ENCODE measurements around the gene GPHB5. TPM values are rescaled to one million over a fixed set of nuclear protein-coding genes. Genes with fewer than 3 reads are reported as not detected.

GPHB5 gene
- total RNA-seq, 1 experiment from 2014 or later = not detected

DNA sequence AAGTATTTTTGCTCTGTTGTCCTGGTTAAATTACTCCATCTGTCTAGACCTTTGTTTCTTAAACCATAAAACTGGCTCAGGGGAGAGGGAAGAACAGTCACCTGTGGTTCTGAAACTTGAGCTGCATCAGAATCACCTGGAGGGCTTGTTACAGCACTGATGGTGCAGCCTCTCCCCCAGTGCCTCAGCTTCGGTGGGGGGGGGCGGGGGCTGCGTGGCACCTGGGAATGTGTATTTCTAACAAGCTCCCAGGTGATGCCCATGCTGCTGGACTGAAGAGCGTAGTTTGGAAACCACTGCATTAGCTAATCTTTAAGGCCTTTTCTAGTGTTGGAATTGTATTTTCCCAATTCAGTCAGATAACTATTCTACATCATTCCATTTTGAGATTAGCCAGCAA lies 42.7 kb downstream of the GPHB5 start:
- no peak for DNase-seq
- Histone ChIP-seq H2BK15ac (ENCODE audit: low read depth, low read length) (no peak overlapping the region), H3K4me1 (ENCODE audit: insufficient read depth, low read length) (no peaks in the 10 kb centered on the region), H4K91ac (ENCODE audit: insufficient read length, low read depth, low read length) (no peak overlapping the region), H3K14ac (ENCODE audit: insufficient read depth, low read length) (no peak overlapping the region), H2BK12ac (ENCODE audit: insufficient read length, low read depth, low read length) (no peak overlapping the region), H2BK20ac (ENCODE audit: low read depth, low read length, poor library complexity, severe bottlenecking) (no peak overlapping the region), H2AFZ (ENCODE audit: low read length) (no peak overlapping the region), H3K23me2 (ENCODE audit: insufficient read length, low read depth, low read length, poor library complexity, severe bottlenecking) (no peaks in the 10 kb centered on the region), H3K4me2 (ENCODE audit: insufficient read depth, insufficient read length, low read length) (no peak overlapping the region), H3K27me3 (ENCODE audit: insufficient read depth, low read length) (no peaks in the 10 kb centered on the region), H2BK5ac (ENCODE audit: insufficient read length, low read length) (no peak overlapping the region), H3K79me2 (ENCODE audit: insufficient read depth, low read length) (no peaks in the 10 kb centered on the region), H3K9ac (ENCODE audit: extremely low read depth, insufficient read length, low read length) (no peak overlapping the region), H3K18ac (ENCODE audit: insufficient read length, low read depth, low read length) (no peak overlapping the region), H3K79me1 (ENCODE audit: insufficient read depth, low read depth, low read length, poor library complexity, severe bottlenecking) (no peaks in the 10 kb centered on the region), H3T11ph (ENCODE audit: low read length) (no peak overlapping the region), H3K9me3 (ENCODE audit: control insufficient read depth, low read depth, low read length) (no peaks in the 10 kb centered on the region), H3K27ac (ENCODE audit: insufficient read length, low read depth, low read length) (no peak overlapping the region), H2BK120ac (ENCODE audit: low read depth, low read length, poor library complexity, severe bottlenecking) (no peak overlapping the region), H4K8ac (replicated peaks; ENCODE audit: insufficient read length, low read depth, low read length) (no peak overlapping the region), H3K4ac (ENCODE audit: low read depth, low read length) (no peak overlapping the region), H2AK5ac (ENCODE audit: insufficient read length, low read length) (no peak overlapping the region), H3K56ac (ENCODE audit: insufficient read length, low read depth, low read length) (no peak overlapping the region), H4K20me1 (ENCODE audit: control insufficient read depth, insufficient read depth, insufficient read length) (no peaks in the 10 kb centered on the region), H4K5ac (ENCODE audit: insufficient read length, low read depth, low read length) (no peak overlapping the region), H3K23ac (ENCODE audit: insufficient read length, low read depth, low read length) (no peak overlapping the region)
- H3K27me3 Mint-ChIP-seq (ENCODE audit: low read depth) = no peaks in the 10 kb centered on the region
- H3K4me1 Mint-ChIP-seq = no peaks in the 10 kb centered on the region
- no CpG with 5 or more reads among the region's 4 CpGs for WGBS (ENCODE audit: extremely low coverage, insufficient read length, low lambda C conversion rate)
- H3K36me3 Mint-ChIP-seq (ENCODE audit: insufficient read depth in 1 of 3, low read depth in 3 of 3) = no peaks in the 10 kb centered on the region
- no peak overlapping the region for H3K4me3 Mint-ChIP-seq
- TF ChIP-seq, protein P1, sequence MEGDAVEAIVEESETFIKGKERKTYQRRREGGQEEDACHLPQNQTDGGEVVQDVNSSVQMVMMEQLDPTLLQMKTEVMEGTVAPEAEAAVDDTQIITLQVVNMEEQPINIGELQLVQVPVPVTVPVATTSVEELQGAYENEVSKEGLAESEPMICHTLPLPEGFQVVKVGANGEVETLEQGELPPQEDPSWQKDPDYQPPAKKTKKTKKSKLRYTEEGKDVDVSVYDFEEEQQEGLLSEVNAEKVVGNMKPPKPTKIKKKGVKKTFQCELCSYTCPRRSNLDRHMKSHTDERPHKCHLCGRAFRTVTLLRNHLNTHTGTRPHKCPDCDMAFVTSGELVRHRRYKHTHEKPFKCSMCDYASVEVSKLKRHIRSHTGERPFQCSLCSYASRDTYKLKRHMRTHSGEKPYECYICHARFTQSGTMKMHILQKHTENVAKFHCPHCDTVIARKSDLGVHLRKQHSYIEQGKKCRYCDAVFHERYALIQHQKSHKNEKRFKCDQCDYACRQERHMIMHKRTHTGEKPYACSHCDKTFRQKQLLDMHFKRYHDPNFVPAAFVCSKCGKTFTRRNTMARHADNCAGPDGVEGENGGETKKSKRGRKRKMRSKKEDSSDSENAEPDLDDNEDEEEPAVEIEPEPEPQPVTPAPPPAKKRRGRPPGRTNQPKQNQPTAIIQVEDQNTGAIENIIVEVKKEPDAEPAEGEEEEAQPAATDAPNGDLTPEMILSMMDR (conservative IDR thresholded peaks at IDR 0.05) = no peak
- H3K27ac Mint-ChIP-seq = no peak overlapping the region
- no peaks in the 10 kb centered on the region for H3K9me3 Mint-ChIP-seq
